ENCODE data around the gene CFHR5. TPM values are rescaled to one million over a fixed set of nuclear protein-coding genes. Genes with fewer than 3 reads are reported as not detected.
"Not testable (repeated sequence)": the region's sequence is repeated elsewhere in the genome, so short reads cannot be mapped to it uniquely, and the experiment has no call there.

The CFHR5 gene
- total and polyA plus RNA-seq, 4 donors = not detected

GRCh38 chr1:196970182-196970581, 7.2 kb upstream of the CFHR5 start:
- Histone ChIP-seq H3K4me3 (no peak overlapping the region), H3K36me3 (ENCODE audit: control insufficient read depth in 4 of 4, insufficient read depth in 4 of 4, low read length in 4 of 4) (no peaks in the 10 kb centered on the region), H3K9me3 (ENCODE audit: control insufficient read depth in 4 of 4, insufficient read depth in 3 of 4, low read length in 3 of 4) (no peaks in the 10 kb centered on the region), H3K9ac (ENCODE audit: insufficient read depth in 1 of 2, low read length in 2 of 2) (no peak overlapping the region), H3K27me3 (ENCODE audit: control insufficient read depth in 3 of 3, insufficient read depth in 3 of 3, low read length in 2 of 3) (no peaks in the 10 kb centered on the region), H3K27ac (ENCODE audit: low read depth in 1 of 2, low read length in 1 of 2) (no peak overlapping the region), H3K4me1 (ENCODE audit: control insufficient read depth in 5 of 5, insufficient read depth in 5 of 5, low read length in 5 of 5) (no peaks in the 10 kb centered on the region)
- WGBS, 2 donors = 84 to 85% methylated on average over 1 of the region's 1 CpG
- TF ChIP-seq, protein P1, sequence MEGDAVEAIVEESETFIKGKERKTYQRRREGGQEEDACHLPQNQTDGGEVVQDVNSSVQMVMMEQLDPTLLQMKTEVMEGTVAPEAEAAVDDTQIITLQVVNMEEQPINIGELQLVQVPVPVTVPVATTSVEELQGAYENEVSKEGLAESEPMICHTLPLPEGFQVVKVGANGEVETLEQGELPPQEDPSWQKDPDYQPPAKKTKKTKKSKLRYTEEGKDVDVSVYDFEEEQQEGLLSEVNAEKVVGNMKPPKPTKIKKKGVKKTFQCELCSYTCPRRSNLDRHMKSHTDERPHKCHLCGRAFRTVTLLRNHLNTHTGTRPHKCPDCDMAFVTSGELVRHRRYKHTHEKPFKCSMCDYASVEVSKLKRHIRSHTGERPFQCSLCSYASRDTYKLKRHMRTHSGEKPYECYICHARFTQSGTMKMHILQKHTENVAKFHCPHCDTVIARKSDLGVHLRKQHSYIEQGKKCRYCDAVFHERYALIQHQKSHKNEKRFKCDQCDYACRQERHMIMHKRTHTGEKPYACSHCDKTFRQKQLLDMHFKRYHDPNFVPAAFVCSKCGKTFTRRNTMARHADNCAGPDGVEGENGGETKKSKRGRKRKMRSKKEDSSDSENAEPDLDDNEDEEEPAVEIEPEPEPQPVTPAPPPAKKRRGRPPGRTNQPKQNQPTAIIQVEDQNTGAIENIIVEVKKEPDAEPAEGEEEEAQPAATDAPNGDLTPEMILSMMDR (IDR thresholded peaks at IDR 0.05; ENCODE audit: control extremely low read depth, extremely low read depth) = no peak
- no peak for ATAC-seq (ENCODE audit: insufficient read depth, low FRiP score)
- no peak for DNase-seq

- Histone ChIP-seq H3K9ac (ENCODE audit: insufficient read depth in 1 of 2, low read length in 2 of 2) (no peak overlapping the region), H3K27ac (ENCODE audit: low read depth in 1 of 2, low read length in 1 of 2) (no peak overlapping the region), H3K9me3 (ENCODE audit: control insufficient read depth in 4 of 4, insufficient read depth in 3 of 4, low read length in 3 of 4) (no peaks in the 10 kb centered on the region), H3K36me3 (ENCODE audit: control insufficient read depth in 4 of 4, insufficient read depth in 4 of 4, low read length in 4 of 4) (no peaks in the 10 kb centered on the region), H3K4me1 (ENCODE audit: control insufficient read depth in 5 of 5, insufficient read depth in 5 of 5, low read length in 5 of 5) (no peaks in the 10 kb centered on the region), H3K4me3 (no peak overlapping the region), H3K27me3 (ENCODE audit: control insufficient read depth in 3 of 3, insufficient read depth in 3 of 3, low read length in 2 of 3) (no peaks in the 10 kb centered on the region)
- no peak for DNase-seq
- TF ChIP-seq, protein P1 (IDR thresholded peaks at IDR 0.05; ENCODE audit: control extremely low read depth, extremely low read depth) = no peak
- ATAC-seq (ENCODE audit: insufficient read depth, low FRiP score) = no peak
- WGBS, 2 donors = 87 to 92% methylated on average over 4 of the region's 4 CpGs
These were observed 1.1 kb upstream of the CFHR5 start for GRCh38 chr1:196976278-196976677.

DNA sequence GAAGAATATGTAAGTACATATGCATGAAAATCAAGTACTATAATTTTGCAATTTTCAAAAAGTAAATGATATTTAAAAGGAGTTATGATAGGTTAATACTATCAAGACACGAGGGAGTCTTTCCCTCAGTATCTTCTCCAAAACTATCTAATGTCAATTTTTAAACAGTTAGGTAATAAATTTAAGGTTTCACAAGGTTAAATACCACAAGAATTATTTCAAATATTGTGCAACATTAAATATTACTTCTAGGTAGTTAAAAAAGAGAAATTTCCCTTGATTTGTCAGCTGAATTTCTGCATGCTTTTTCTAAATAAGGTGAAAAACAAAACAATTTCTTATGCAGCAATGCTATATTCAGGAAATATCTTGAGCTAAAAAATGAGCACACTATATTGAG, 3.5 kb downstream of the CFHR5 start:
- H3K36me3 ChIP-seq (ENCODE audit: control insufficient read depth in 4 of 4, insufficient read depth in 4 of 4, low read length in 4 of 4) = no peaks in the 10 kb centered on the region
- DNase-seq = no peak
- no peak overlapping the region for H3K27ac ChIP-seq (ENCODE audit: low read depth in 1 of 2, low read length in 1 of 2)
- no peaks in the 10 kb centered on the region for H3K4me1 ChIP-seq (ENCODE audit: control insufficient read depth in 5 of 5, insufficient read depth in 5 of 5, low read length in 5 of 5)
- H3K9ac ChIP-seq (ENCODE audit: insufficient read depth in 1 of 2, low read length in 2 of 2) = no peak overlapping the region
- ATAC-seq (ENCODE audit: insufficient read depth, low FRiP score) = no peak
- H3K27me3 ChIP-seq (ENCODE audit: control insufficient read depth in 3 of 3, insufficient read depth in 3 of 3, low read length in 2 of 3) = no peaks in the 10 kb centered on the region
- 81 to 85% methylated on average over 1 of the region's 1 CpG for WGBS, 2 donors
- H3K9me3 ChIP-seq (ENCODE audit: control insufficient read depth in 4 of 4, insufficient read depth in 3 of 4, low read length in 3 of 4) = no peaks in the 10 kb centered on the region
- no peak overlapping the region for H3K4me3 ChIP-seq
- TF ChIP-seq, protein P1 (IDR thresholded peaks at IDR 0.05; ENCODE audit: control extremely low read depth, extremely low read depth) = no peak

GRCh38 chr1:196982247-196982646, 4.9 kb downstream of the CFHR5 start:
- not testable (repeated sequence) for H3K4me1 ChIP-seq (ENCODE audit: control insufficient read depth in 5 of 5, insufficient read depth in 5 of 5, low read length in 5 of 5); H3K9me3 ChIP-seq (ENCODE audit: control insufficient read depth in 4 of 4, insufficient read depth in 3 of 4, low read length in 3 of 4); H3K27me3 ChIP-seq (ENCODE audit: control insufficient read depth in 3 of 3, insufficient read depth in 3 of 3, low read length in 2 of 3); H3K27ac ChIP-seq (ENCODE audit: low read depth in 1 of 2, low read length in 1 of 2); DNase-seq; ATAC-seq (ENCODE audit: insufficient read depth, low FRiP score); H3K4me3 ChIP-seq; H3K36me3 ChIP-seq (ENCODE audit: control insufficient read depth in 4 of 4, insufficient read depth in 4 of 4, low read length in 4 of 4); H3K9ac ChIP-seq (ENCODE audit: insufficient read depth in 1 of 2, low read length in 2 of 2)
- 94 to 97% methylated on average over 7 of the region's 7 CpGs for WGBS, 2 donors

DNA sequence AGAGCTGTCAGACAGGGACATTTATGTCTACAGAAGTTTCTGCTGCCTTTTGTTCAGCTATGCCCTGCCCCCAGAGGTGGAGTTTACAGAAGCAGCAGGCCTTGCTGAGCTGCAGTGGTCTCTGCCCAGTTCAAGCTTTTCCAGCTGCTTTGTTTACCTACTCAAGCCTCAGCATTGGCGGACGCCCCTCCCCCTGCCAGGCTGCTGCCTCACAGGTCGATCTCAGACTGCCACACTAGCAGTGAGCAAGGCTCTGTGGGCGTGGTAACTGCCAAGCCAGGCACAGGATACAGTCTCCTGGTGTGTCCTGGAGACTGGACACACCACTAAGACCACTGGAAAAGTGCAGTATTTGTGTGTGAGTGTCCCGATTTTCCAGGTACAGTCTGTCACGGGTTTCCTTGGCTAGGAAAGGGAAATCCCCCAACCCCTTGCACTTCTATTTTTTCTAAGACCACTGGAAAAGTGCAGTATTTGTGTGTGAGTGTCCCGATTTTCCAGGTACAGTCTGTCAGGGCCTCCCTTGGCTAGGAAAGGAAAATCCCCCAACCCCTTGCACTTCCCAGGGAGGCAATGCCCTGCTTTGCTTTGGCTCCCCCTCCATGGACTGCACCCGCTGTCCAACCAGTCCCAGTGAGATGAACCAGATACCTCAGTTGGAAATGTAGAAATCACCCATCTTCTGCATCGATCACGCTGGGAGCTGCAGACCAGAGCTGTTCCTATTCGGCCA, 14.7 kb downstream of the CFHR5 start:
- WGBS, 2 donors = 60 to 72% methylated on average over 11 of the region's 11 CpGs
- H3K9ac ChIP-seq (ENCODE audit: insufficient read depth in 1 of 2, low read length in 2 of 2); H3K9me3 ChIP-seq (ENCODE audit: control insufficient read depth in 4 of 4, insufficient read depth in 3 of 4, low read length in 3 of 4); H3K27ac ChIP-seq (ENCODE audit: low read depth in 1 of 2, low read length in 1 of 2); H3K4me1 ChIP-seq (ENCODE audit: control insufficient read depth in 5 of 5, insufficient read depth in 5 of 5, low read length in 5 of 5); H3K27me3 ChIP-seq (ENCODE audit: control insufficient read depth in 3 of 3, insufficient read depth in 3 of 3, low read length in 2 of 3); H3K36me3 ChIP-seq (ENCODE audit: control insufficient read depth in 4 of 4, insufficient read depth in 4 of 4, low read length in 4 of 4); ATAC-seq (ENCODE audit: insufficient read depth, low FRiP score); H3K4me3 ChIP-seq: not testable (repeated sequence)
- DNase-seq = peak; percentile 12 to 46 (median 37)

Data from lung (tissue), 12 donors.